H1 (cell line): ENCODE results near the gene S100A14. TPM values are rescaled to one million over a fixed set of nuclear protein-coding genes. Genes with fewer than 3 reads are reported as not detected.

Experiments used
- CTCF ChIA-PET: fragments of 300-600 bp; sonication (Branson Sonifier 250); formaldehyde crosslinking; loops from one replicate; lab custom pipeline; 2021; ENCODE audit not compliant: partially characterized antibody; lab: Charles Lee
- POLR2A ChIA-PET: fragments of 300-600 bp; sonication (Branson Sonifier 250); formaldehyde crosslinking; loops from one replicate; lab custom pipeline; 2021; ENCODE audit warnings: inconsistent platforms; ENCODE audit not compliant: partially characterized antibody; lab: Charles Lee
- DNase-seq, 2 experiments: peaks; one replicate each; pipeline versions ENCODE4 v3.0.0 to v3.0.0-alpha.2; 2010 to 2022; ENCODE audit warnings: low spot score in 2 of 2, low read depth in 1 of 2, mixed read lengths in 1 of 2
- FAIRE-seq: peaks from 2 replicates; lab custom pipeline; 2011; peaks lifted over from hg19 to GRCh38; lab: Jason Lieb, UNC
- H2AFZ ChIP-seq: 2 replicates; pipeline ENCODE4 v1.8.1; 2012; ENCODE audit warnings: low read length, inconsistent platforms
- H2AK5ac ChIP-seq: 2 replicates; pipeline ENCODE4 v1.6.1; 2013; ENCODE audit warnings: low read depth, low read length
- H2BK120ac ChIP-seq: replicated peaks from 2 replicates; pipeline ENCODE3; 2013; ENCODE audit warnings: low read depth, low read length, inconsistent platforms
- H2BK12ac ChIP-seq: 2 replicates; pipeline ENCODE4 v1.6.1; 2013; ENCODE audit warnings: low read depth, low read length
- H2BK15ac ChIP-seq: 2 replicates; pipeline ENCODE4 v1.6.1; 2013; ENCODE audit warnings: low read length
- H2BK20ac ChIP-seq: 2 replicates; pipeline ENCODE4 v1.6.1; 2013; ENCODE audit warnings: low read length
- H2BK5ac ChIP-seq: 2 replicates; pipeline ENCODE4 v1.6.1; 2013; ENCODE audit warnings: low read depth, low read length
- H3K14ac ChIP-seq: 2 replicates; pipeline ENCODE4 v1.6.1; 2013; ENCODE audit warnings: inconsistent platforms; ENCODE audit not compliant: insufficient read length
- H3K18ac ChIP-seq: 2 replicates; pipeline ENCODE4 v1.6.1; 2013; ENCODE audit warnings: low read length; ENCODE audit errors: extremely low read depth
- H3K23ac ChIP-seq: 2 replicates; pipeline ENCODE4 v1.6.1; 2013; ENCODE audit warnings: inconsistent platforms; ENCODE audit not compliant: insufficient read length
- H3K23me2 ChIP-seq: 2 replicates; pipeline ENCODE4 v1.6.1; 2013; ENCODE audit warnings: low read depth, low read length
- H3K27ac ChIP-seq: 2 replicates; pipeline ENCODE4 v1.6.1; 2011; ENCODE audit warnings: low read depth, low read length, inconsistent platforms
- H3K27me3 ChIP-seq, 4 experiments: replicated peaks in 1 of 4; 1 replicate in 1 of 4; 2 replicates in 3 of 4; pipeline versions ENCODE4 v1.6.1 to v1.8.1; 2011 to 2013; ENCODE audit warnings: low read length in 3 of 4, mild to moderate bottlenecking in 3 of 4, inconsistent platforms in 2 of 4, mixed read lengths in 2 of 4, moderate library complexity in 1 of 4; ENCODE audit not compliant: control insufficient read depth in 3 of 4, insufficient read depth in 3 of 4; ENCODE audit errors: extremely low read depth in 1 of 4
- H3K36me3 ChIP-seq, 4 experiments: 2 replicates each; pipeline versions ENCODE4 v1.6.1 to v1.8.1; 2011 to 2013; ENCODE audit warnings: mild to moderate bottlenecking in 4 of 4, low read length in 3 of 4, moderate library complexity in 2 of 4, control low read depth in 1 of 4, inconsistent platforms in 1 of 4; ENCODE audit not compliant: insufficient read depth in 4 of 4, control insufficient read depth in 2 of 4
- H3K4ac ChIP-seq: replicated peaks from 2 replicates; pipeline ENCODE3; 2013; ENCODE audit warnings: low read length, low read depth, mixed read lengths, inconsistent platforms; ENCODE audit not compliant: insufficient read length
- H3K4me1 ChIP-seq, 4 experiments: replicated peaks in 1 of 4; 1 replicate in 1 of 4; 2 replicates in 3 of 4; pipeline versions ENCODE4 v1.6.1 to v1.8.1; 2011 to 2013; ENCODE audit warnings: low read length in 3 of 4, inconsistent platforms in 2 of 4, mixed read lengths in 1 of 4; ENCODE audit not compliant: insufficient read depth in 4 of 4, control insufficient read depth in 3 of 4
- H3K4me2 ChIP-seq, 2 experiments: 2 replicates each; pipeline versions ENCODE4 v1.6.1 to v1.8.1; 2011 to 2013; ENCODE audit warnings: low read depth in 2 of 2, low read length in 2 of 2, control low read depth in 1 of 2, inconsistent platforms in 1 of 2, mild to moderate bottlenecking in 1 of 2; ENCODE audit not compliant: insufficient read depth in 1 of 2
- H3K4me3 ChIP-seq, 4 experiments: fragments of 200-600, 300-600 bp in 1 of 4; sonication (generic), shearing (Covaris generic), sonication (Bioruptor Twin) in 1 of 4; 2 replicates each; pipeline versions ENCODE4 v1.5.1 to v1.8.1; 2011 to 2016; ENCODE audit warnings: low read length in 4 of 4, low read depth in 3 of 4, control low read depth in 2 of 4, inconsistent platforms in 2 of 4, mild to moderate bottlenecking in 2 of 4, mixed read lengths in 1 of 4, moderate library complexity in 1 of 4; ENCODE audit not compliant: insufficient read depth in 2 of 4; ENCODE audit errors: extremely low read depth in 1 of 4
- H3K56ac ChIP-seq: replicated peaks from 2 replicates; pipeline ENCODE3; 2013; ENCODE audit warnings: low read depth, mild to moderate bottlenecking, mixed read lengths, low read length, inconsistent platforms; ENCODE audit not compliant: insufficient read length
- H3K79me1 ChIP-seq: 2 replicates; pipeline ENCODE4 v1.6.1; 2013; ENCODE audit warnings: low read depth, low read length, control low read depth
- H3K79me2 ChIP-seq, 2 experiments: 2 replicates each; pipeline versions ENCODE4 v1.6.1 to v1.8.1; 2012 to 2013; ENCODE audit warnings: low read length in 2 of 2, mild to moderate bottlenecking in 2 of 2, inconsistent platforms in 1 of 2; ENCODE audit not compliant: insufficient read depth in 2 of 2, control insufficient read depth in 1 of 2
- H3K9ac ChIP-seq, 4 experiments: replicated peaks in 1 of 4; 1 replicate in 1 of 4; 2 replicates in 3 of 4; pipeline versions ENCODE4 v1.6.1 to v1.8.1; 2011 to 2013; ENCODE audit warnings: low read depth in 3 of 4, low read length in 3 of 4, control low read depth in 2 of 4, mild to moderate bottlenecking in 2 of 4, moderate library complexity in 2 of 4, inconsistent platforms in 1 of 4; ENCODE audit errors: extremely low read depth in 1 of 4
- H3K9me3 ChIP-seq, 2 experiments: 2 replicates each; pipeline versions ENCODE4 v1.6.1 to v1.8.1; 2012 to 2013; ENCODE audit warnings: mild to moderate bottlenecking in 2 of 2, moderate library complexity in 2 of 2, control low read depth in 1 of 2, inconsistent platforms in 1 of 2, low read depth in 1 of 2, low read length in 1 of 2, mixed read lengths in 1 of 2; ENCODE audit not compliant: insufficient read depth in 2 of 2
- H4K20me1 ChIP-seq, 2 experiments: replicated peaks in 1 of 2; 2 replicates each; pipeline versions ENCODE3 to v1.8.1; 2011 to 2013; ENCODE audit warnings: inconsistent platforms in 2 of 2, low read length in 2 of 2, mild to moderate bottlenecking in 1 of 2; ENCODE audit not compliant: insufficient read depth in 2 of 2, control insufficient read depth in 1 of 2
- H4K5ac ChIP-seq: 2 replicates; pipeline ENCODE4 v1.6.1; 2013; ENCODE audit warnings: low read length, low read depth, mixed read lengths, inconsistent platforms; ENCODE audit not compliant: insufficient read length
- H4K8ac ChIP-seq: 2 replicates; pipeline ENCODE4 v1.8.0; 2013; ENCODE audit warnings: mild to moderate bottlenecking, moderate library complexity, low read length, inconsistent platforms; ENCODE audit not compliant: insufficient read depth; ENCODE audit errors: extremely low read depth
- H4K91ac ChIP-seq: replicated peaks from 2 replicates; pipeline ENCODE3; 2013; ENCODE audit warnings: low read length, mixed read lengths, inconsistent platforms; ENCODE audit not compliant: insufficient read length
- CHD2 ChIP-seq: IDR thresholded peaks from 2 replicates; pipeline ENCODE4 v1.6.1; 2012; ENCODE audit warnings: low read length, improper control_type of control experiment
- FOSL1 ChIP-seq: IDR thresholded peaks from 2 replicates; pipeline ENCODE4 v1.6.1; 2011; ENCODE audit warnings: mild to moderate bottlenecking, low read depth, low read length, moderate library complexity; ENCODE audit not compliant: insufficient read depth
- HDAC6 ChIP-seq: IDR thresholded peaks from one replicate; pipeline ENCODE4 v1.7.1; 2012; ENCODE audit warnings: low read depth, mild to moderate bottlenecking, inconsistent platforms, low read length, moderate library complexity
- JUND ChIP-seq: IDR thresholded peaks from 2 replicates; pipeline ENCODE4 v1.6.1; 2011; ENCODE audit warnings: mild to moderate bottlenecking, improper control_type of control experiment, low read length
- KDM4A ChIP-seq: IDR thresholded peaks from one replicate; pipeline ENCODE4 v1.7.1; 2012; ENCODE audit warnings: low read depth, mild to moderate bottlenecking, moderate library complexity, low read length, inconsistent platforms; ENCODE audit not compliant: severe bottlenecking
- NRF1 ChIP-seq: IDR thresholded peaks from 2 replicates; pipeline ENCODE4 v1.6.1; 2011; ENCODE audit warnings: mild to moderate bottlenecking, low read depth, low read length, improper control_type of control experiment
- RBBP5 ChIP-seq: IDR thresholded peaks from 2 replicates; pipeline ENCODE4 v1.7.1; 2012; ENCODE audit warnings: low read depth, mild to moderate bottlenecking, inconsistent platforms, low read length, moderate library complexity, borderline replicate concordance
- SP4 ChIP-seq: IDR thresholded peaks from 2 replicates; pipeline ENCODE4 v1.6.1; 2012; ENCODE audit warnings: low read length, inconsistent platforms
- TCF12 ChIP-seq: IDR thresholded peaks from 2 replicates; pipeline ENCODE4 v1.6.1; 2011; ENCODE audit warnings: low read depth, mild to moderate bottlenecking, low read length
- TEAD4 ChIP-seq: IDR thresholded peaks from 2 replicates; pipeline ENCODE4 v1.6.1; 2012; ENCODE audit warnings: low read depth, low read length, inconsistent platforms, mixed read lengths
- ZNF274 ChIP-seq: IDR thresholded peaks from 2 replicates; pipeline ENCODE4 v1.7.0; 2012; ENCODE audit warnings: low read length, borderline replicate concordance; ENCODE audit errors: extremely low read depth
- WGBS, 2 experiments: shearing (Covaris generic) in 1 of 2; methylation state at CpG; one replicate each; pipeline versions ENCODE4 v1.1.6 to v1.1.7; 2013 to 2015; ENCODE audit warnings: low lambda C conversion rate in 2 of 2, mixed read lengths in 2 of 2, inconsistent platforms in 1 of 2, low coverage in 1 of 2, missing lambda C conversion rate in 1 of 2; ENCODE audit not compliant: insufficient replicate concordance in 2 of 2, insufficient coverage in 1 of 2, insufficient read length in 1 of 2; ENCODE audit errors: extremely low coverage in 1 of 2, missing lambda C conversion rate in 1 of 2; 5-methylcytosine and 5-hydroxymethylcytosine counted together
- polyA plus RNA-seq, 7 experiments: library from polyadenylated mRNA; depleted of rRNA in 3 of 7; stranded (reverse) in 5 of 7; unstranded in 2 of 7; fragments of >200 nt in 5 of 7; fragments of 200-250 nt in 2 of 7; gene quantifications; 1 replicate in 5 of 7; 2 replicates in 1 of 7; 4 replicates in 1 of 7; pipeline versions ENCODE4 v1.2.1 to v1.2.3, GENCODE V29; 2011 to 2013; ENCODE audit warnings: missing spikeins in 2 of 7, mixed read lengths in 2 of 7
- total RNA-seq: library from RNA; stranded (reverse); fragmentation: NEBNext Ultra II Directional; extraction: Animal tissue kit (Norgen Biotek cat#: 25700); gene quantifications from 2 replicates; pipeline ENCODE4 v1.2.1, GENCODE V29; 2021

The S100A14 gene
- total and polyA plus RNA-seq, 2 of the 8 experiments (the other 6 are each of a cell fraction or from before 2014, with no cell fraction given) = 1.4 to 5.3 TPM

DNA sequence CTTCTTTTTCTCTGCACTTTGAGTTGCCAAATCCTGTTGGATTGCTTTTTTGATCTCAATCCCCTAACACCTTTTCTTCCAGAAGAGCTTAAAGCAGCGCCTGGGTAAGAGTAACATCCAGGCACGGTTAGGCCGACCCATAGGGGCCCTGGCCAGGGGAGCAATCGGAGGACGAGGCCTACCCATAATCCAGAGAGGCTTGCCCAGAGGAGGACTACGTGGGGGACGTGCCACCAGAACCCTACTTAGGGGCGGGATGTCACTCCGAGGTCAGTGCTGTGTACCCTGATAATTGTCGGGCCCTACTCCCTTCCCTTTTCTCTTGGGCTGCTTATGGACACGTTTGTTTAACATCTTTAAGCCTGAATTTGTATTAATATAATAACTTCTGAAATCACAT lies 26.0 kb upstream of the S100A14 start:
- no peak overlapping the region for H3K27ac ChIP-seq
- peaks cover 54 to 89% (median 80%) of the 10 kb centered on the region in 4 experiments for H3K36me3 ChIP-seq
- H2BK5ac ChIP-seq = no peak overlapping the region
- no peak overlapping the region for H4K8ac ChIP-seq
- H3K23ac ChIP-seq = no peak overlapping the region
- no peak overlapping the region for H4K5ac ChIP-seq
- no peak overlapping the region for H2AFZ ChIP-seq
- H3K4ac ChIP-seq = no peak overlapping the region
- H3K18ac ChIP-seq = no peak overlapping the region
- no peak overlapping the region for H3K56ac ChIP-seq
- no peak overlapping the region for H2BK120ac ChIP-seq
- no peak overlapping the region for H3K14ac ChIP-seq
- H2BK12ac ChIP-seq = no peak overlapping the region
- no peak for FAIRE-seq
- H3K9me3 ChIP-seq = no peaks in the 10 kb centered on the region
- H3K79me1 ChIP-seq = no peaks in the 10 kb centered on the region
- POLR2A ChIA-PET = interaction anchor here (1.6 to 16.2 kb wide), 5 partner anchors 9 to 133 kb away, joined by 6 to 343 read pairs (median 20); partner anchors contain the start of genes ILF2, S100A1, S100A13 and SLC27A3
- H3K9ac ChIP-seq = no peak overlapping the region; a peak in 1 of 7 replicates
- H4K91ac ChIP-seq = no peak overlapping the region
- 92% methylated on average over 11 of the region's 11 CpGs; no CpG with 5 or more reads in 1 of the 2 experiments for WGBS, 2 experiments
- peaks cover 6 to 7% of the 10 kb centered on the region in 2 experiments for H4K20me1 ChIP-seq
- DNase-seq = no peak
- no peak overlapping the region for H2AK5ac ChIP-seq
- H3K4me2 ChIP-seq = no peak overlapping the region
- no peaks in the 10 kb centered on the region for H3K27me3 ChIP-seq
- CTCF ChIA-PET = interaction anchor here (0.6 to 1.2 kb wide), 3 partner anchors 25 to 322 kb away, joined by 3 to 5 read pairs (median 3); partner anchors contain the start of gene S100A14
- peaks cover 0 to 19% of the 10 kb centered on the region in 2 experiments; a peak in 2 of 4 replicates for H3K79me2 ChIP-seq
- no peak overlapping the region for H2BK20ac ChIP-seq
- no peak overlapping the region for H3K4me3 ChIP-seq
- H3K4me1 ChIP-seq = no peaks in the 10 kb centered on the region
- H2BK15ac ChIP-seq = no peak overlapping the region
- H3K23me2 ChIP-seq = no peaks in the 10 kb centered on the region
- TF ChIP-seq CHD2 (no peak), TEAD4 (no peak), ZNF274 (no peak), JUND (no peak), TCF12 (no peak), RBBP5 (no peak), HDAC6 (no peak), NRF1 (no peak), KDM4A (no peak), SP4 (no peak), FOSL1 (no peak)
